HCT116 (cell line): ENCODE measurements around the gene FAM131A. TPM values are rescaled to one million over a fixed set of nuclear protein-coding genes. Genes with fewer than 3 reads are reported as not detected.

Source experiments
- ATAC-seq: fragments of 200-7000 bp; cut with Tn5 transposase; 2 replicates; pipeline ENCODE4 v1.9.1; 2020; ENCODE audit warnings: mild to moderate bottlenecking, moderate library complexity
- BruUV-seq: library from RNA; stranded (reverse); fragments of 400-500 nt; replicated peaks from 2 replicates; lab custom pipeline; 2021; lab: Mats Ljungman, UMichigan
- CTCF ChIA-PET: fragments of 300-600 bp; sonication (Branson Sonifier 250); formaldehyde crosslinking; loops from one replicate; lab custom pipeline; 2021; ENCODE audit warnings: antibody characterized with exemption; lab: Charles Lee
- POLR2A ChIA-PET: fragments of 300-600, 350-600 bp; sonication (Branson Sonifier 250); formaldehyde crosslinking; loops from one replicate; lab custom pipeline; 2021; ENCODE audit warnings: antibody characterized with exemption; lab: Charles Lee
- RAD21 ChIA-PET, 2 experiments: fragments of 300-600 bp; sonication (Branson Sonifier 250); formaldehyde crosslinking; loops; one replicate each; lab custom pipeline; 2023; ENCODE audit warnings: low total read pairs in 2 of 2; ENCODE audit not compliant: uncharacterized antibody in 2 of 2, unreplicated experiment in 2 of 2, low non-redundant PET in 1 of 2; lab: Charles Lee
- DNase-seq: peaks from one replicate; pipeline ENCODE4 v3.0.0-alpha.2; 2010; ENCODE audit warnings: low read depth, low spot score
- H2AFZ ChIP-seq: fragments of 200-600 bp; shearing (Covaris generic), sonication (generic); 2 replicates; pipeline ENCODE4 v1.6.1; 2017; ENCODE audit warnings: low read depth, mixed run types, mixed read lengths, antibody characterized with exemption, low read length; ENCODE audit not compliant: poor library complexity, severe bottlenecking
- H3K27ac ChIP-seq: 2 replicates; pipeline ENCODE4 v1.5.1; 2012; ENCODE audit warnings: low read depth, low read length
- H3K27me3 ChIP-seq: fragments of 200-600 bp; sonication (generic); 2 replicates; pipeline ENCODE4 v1.6.1; 2016; ENCODE audit warnings: mixed run types, low read length, mixed read lengths; ENCODE audit not compliant: insufficient read depth
- H3K36me3 ChIP-seq, 2 experiments: fragments of 200-500 bp in 1 of 2; fragments of 200-600 bp in 1 of 2; sonication (Bioruptor generic) in 1 of 2; sonication (generic) in 1 of 2; 2 replicates each; pipeline versions ENCODE4 v1.5.1 to v1.6.1; 2014 to 2016; ENCODE audit warnings: low read length in 2 of 2, inconsistent platforms in 1 of 2, mixed read lengths in 1 of 2, mixed run types in 1 of 2; ENCODE audit not compliant: insufficient read depth in 2 of 2, control insufficient read depth in 1 of 2
- H3K4me1 ChIP-seq, 2 experiments: fragments of 200-600 bp in 1 of 2; sonication (generic) in 1 of 2; 2 replicates each; pipeline versions ENCODE4 v1.5.1 to v1.6.1; 2012 to 2017; ENCODE audit warnings: low read length in 2 of 2, inconsistent platforms in 1 of 2, mild to moderate bottlenecking in 1 of 2, mixed read lengths in 1 of 2, mixed run types in 1 of 2, moderate library complexity in 1 of 2; ENCODE audit not compliant: insufficient read depth in 2 of 2, control insufficient read depth in 1 of 2
- H3K4me2 ChIP-seq: fragments of 200-600 bp; sonication (generic); 2 replicates; pipeline ENCODE4 v1.6.1; 2017; ENCODE audit warnings: mixed run types, low read length, mixed read lengths
- H3K4me3 ChIP-seq, 2 experiments: fragments of 200-600 bp in 1 of 2; sonication (generic) in 1 of 2; replicated peaks in 1 of 2; 2 replicates each; pipeline ENCODE4 v1.5.1; 2011 to 2016; ENCODE audit warnings: low read length in 2 of 2, control low read depth in 1 of 2, low read depth in 1 of 2, mild to moderate bottlenecking in 1 of 2, mixed read lengths in 1 of 2, mixed run types in 1 of 2
- H3K79me2 ChIP-seq: fragments of 200-600 bp; sonication (generic); 2 replicates; pipeline ENCODE4 v1.6.1; 2017; ENCODE audit warnings: mild to moderate bottlenecking, mixed run types, low read length, moderate library complexity, mixed read lengths; ENCODE audit not compliant: insufficient read depth
- H3K9ac ChIP-seq: fragments of 200-600 bp; sonication (generic); 2 replicates; pipeline ENCODE4 v1.6.1; 2016; ENCODE audit warnings: low read length, mixed read lengths
- H3K9me2 ChIP-seq: fragments of 200-600 bp; sonication (generic), shearing (Covaris generic); 2 replicates; pipeline ENCODE4 v1.6.1; 2017; ENCODE audit warnings: mixed run types, mild to moderate bottlenecking, moderate library complexity; ENCODE audit not compliant: insufficient read depth
- H3K9me3 ChIP-seq, 2 experiments: fragments of 200-500 bp in 1 of 2; fragments of 200-600 bp in 1 of 2; sonication (Bioruptor generic) in 1 of 2; sonication (generic) in 1 of 2; 2 replicates each; pipeline ENCODE4 v1.6.1; 2014 to 2017; ENCODE audit warnings: low read length in 2 of 2, mixed read lengths in 2 of 2, inconsistent platforms in 1 of 2, low read depth in 1 of 2, mild to moderate bottlenecking in 1 of 2, mixed run types in 1 of 2, moderate library complexity in 1 of 2; ENCODE audit not compliant: control insufficient read depth in 1 of 2, insufficient read depth in 1 of 2
- H4K20me1 ChIP-seq: fragments of 200-600 bp; sonication (generic), shearing (Covaris generic); 2 replicates; pipeline ENCODE4 v1.6.1; 2017; ENCODE audit warnings: mixed run types, mild to moderate bottlenecking, moderate library complexity; ENCODE audit not compliant: insufficient read depth
- CBX3 ChIP-seq: IDR thresholded peaks from 2 replicates; pipeline ENCODE4 v1.6.1; 2012; ENCODE audit warnings: low read depth
- CEBPB ChIP-seq: IDR thresholded peaks from 2 replicates; pipeline ENCODE4 v1.6.1; 2012; ENCODE audit warnings: low read depth
- EGR1 ChIP-seq: IDR thresholded peaks from 2 replicates; pipeline ENCODE4 v1.6.1; 2012; ENCODE audit warnings: low read depth
- ELF1 ChIP-seq: IDR thresholded peaks from 2 replicates; pipeline ENCODE4 v1.6.1; 2012; ENCODE audit warnings: low read depth, borderline replicate concordance
- EZH2phosphoT487 ChIP-seq: fragments of 200-600 bp; IDR thresholded peaks from 2 replicates; pipeline ENCODE4 v1.6.1; 2018; ENCODE audit warnings: antibody characterized with exemption, borderline replicate concordance
- JUND ChIP-seq: IDR thresholded peaks from 2 replicates; pipeline ENCODE4 v1.6.1; 2012
- POLR2A ChIP-seq: IDR thresholded peaks from 2 replicates; pipeline ENCODE4 v1.7.0; 2011; ENCODE audit warnings: borderline replicate concordance; ENCODE audit not compliant: insufficient read depth, insufficient read length; ENCODE audit errors: extremely low read depth
- POLR2AphosphoS5 ChIP-seq: IDR thresholded peaks from 2 replicates; pipeline ENCODE4 v1.6.1; 2011; ENCODE audit warnings: mild to moderate bottlenecking, low read depth, low read length, moderate library complexity
- SIN3A ChIP-seq: IDR thresholded peaks from 2 replicates; pipeline ENCODE4 v1.6.1; 2012; ENCODE audit warnings: low read depth
- SP1 ChIP-seq: IDR thresholded peaks from 2 replicates; pipeline ENCODE4 v1.6.1; 2012; ENCODE audit warnings: low read depth
- ZFX ChIP-seq: fragments of 450-650 bp; IDR thresholded peaks from 2 replicates; pipeline ENCODE4 v1.6.1; 2017
- intact Hi-C: fragments of 100-400 bp; cut with micrococcal nuclease; formaldehyde crosslinking; loops from 2 replicates; pipeline ENCODE4 v1.10.0; 2022
- total RNA-seq: library from RNA; stranded (reverse); gene quantifications from one replicate; pipeline ENCODE4 v1.2.1, GENCODE V29; 2021; ENCODE audit not compliant: unreplicated experiment
- TF ChIP-seq, protein P1 (sequence below): IDR thresholded peaks from 2 replicates; pipeline ENCODE4 v1.6.1; 2011; ENCODE audit warnings: mild to moderate bottlenecking, low read length, moderate library complexity; ENCODE audit not compliant: insufficient replicate concordance; ENCODE audit errors: extremely low read depth

The FAM131A gene
- total RNA-seq, 1 experiment from 2014 or later = 17.8 TPM

DNA sequence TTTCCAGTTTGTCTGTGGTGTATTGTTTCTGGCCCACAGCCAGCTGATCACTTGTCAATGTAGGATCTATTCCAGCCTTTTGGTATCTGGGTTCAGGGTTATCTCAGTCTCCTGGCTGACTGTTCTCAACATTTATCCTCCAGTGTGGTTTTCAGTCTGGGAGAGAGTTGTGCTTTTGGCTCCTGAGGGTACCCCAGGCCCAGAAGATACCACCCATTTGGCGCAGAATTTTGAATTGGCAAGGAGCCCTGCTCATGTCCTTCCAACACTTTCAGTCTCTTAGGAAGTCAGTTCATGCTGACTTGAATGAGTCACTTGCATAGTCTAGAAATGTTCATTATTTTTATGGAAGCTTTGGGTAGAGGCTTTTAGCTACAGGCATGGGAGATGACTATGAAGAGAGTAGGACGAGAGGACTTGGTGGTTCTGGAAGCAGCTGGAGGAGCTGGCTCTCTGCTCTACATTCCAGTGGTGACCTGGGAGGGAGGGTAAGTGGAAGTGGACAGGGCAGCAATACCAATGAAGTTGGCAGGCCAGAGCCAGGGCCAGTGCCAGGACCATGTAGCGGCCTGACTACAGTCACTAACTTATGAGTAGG is 31.3 kb downstream of the FAM131A start:
- Histone ChIP-seq H3K36me3 (peaks cover 29 to 39% of the 10 kb centered on the region in 2 experiments; a peak in 3 of 4 replicates), H3K4me3 (no peak overlapping the region), H3K4me1 (peaks cover 10 to 29% of the 10 kb centered on the region in 2 experiments), H3K79me2 (peaks cover 28% of the 10 kb centered on the region), H3K27ac (no peak overlapping the region), H3K4me2 (no peak overlapping the region), H3K9me3 (no peaks in the 10 kb centered on the region), H3K27me3 (no peaks in the 10 kb centered on the region), H4K20me1 (peaks cover 5% of the 10 kb centered on the region; the same call in 1 of the 2 replicates), H2AFZ (no peak overlapping the region), H3K9ac (no peak overlapping the region), H3K9me2 (no peaks in the 10 kb centered on the region)
- POLR2A ChIA-PET = interaction anchor here (0.8 kb wide), 1 partner anchor 145 kb away, joined by 3 read pairs; no protein-coding TSS in a partner anchor
- DNase-seq = no peak
- intact Hi-C loops = no loop called here
- CTCF ChIA-PET = no interaction called here
- TF ChIP-seq EGR1 (no peak), EZH2phosphoT487 (no peak), ELF1 (no peak), CEBPB (no peak), SP1 (no peak), JUND (no peak), CBX3 (no peak), SIN3A (no peak), POLR2A (no peak), ZFX (no peak), POLR2AphosphoS5 (no peak)
- TF ChIP-seq, protein P1, sequence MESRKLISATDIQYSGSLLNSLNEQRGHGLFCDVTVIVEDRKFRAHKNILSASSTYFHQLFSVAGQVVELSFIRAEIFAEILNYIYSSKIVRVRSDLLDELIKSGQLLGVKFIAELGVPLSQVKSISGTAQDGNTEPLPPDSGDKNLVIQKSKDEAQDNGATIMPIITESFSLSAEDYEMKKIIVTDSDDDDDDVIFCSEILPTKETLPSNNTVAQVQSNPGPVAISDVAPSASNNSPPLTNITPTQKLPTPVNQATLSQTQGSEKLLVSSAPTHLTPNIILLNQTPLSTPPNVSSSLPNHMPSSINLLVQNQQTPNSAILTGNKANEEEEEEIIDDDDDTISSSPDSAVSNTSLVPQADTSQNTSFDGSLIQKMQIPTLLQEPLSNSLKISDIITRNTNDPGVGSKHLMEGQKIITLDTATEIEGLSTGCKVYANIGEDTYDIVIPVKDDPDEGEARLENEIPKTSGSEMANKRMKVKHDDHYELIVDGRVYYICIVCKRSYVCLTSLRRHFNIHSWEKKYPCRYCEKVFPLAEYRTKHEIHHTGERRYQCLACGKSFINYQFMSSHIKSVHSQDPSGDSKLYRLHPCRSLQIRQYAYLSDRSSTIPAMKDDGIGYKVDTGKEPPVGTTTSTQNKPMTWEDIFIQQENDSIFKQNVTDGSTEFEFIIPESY = no peak
- RAD21 ChIA-PET = interaction anchor here in 1 of 2 experiments (0.6 kb wide), 1 partner anchor 157 kb away, joined by 4 read pairs; no protein-coding TSS in a partner anchor
- ATAC-seq = no peak
- no TSS peak for BruUV-seq
